Daoy (cell line): Measurements from ENCODE around the gene CRB1. TPM values are rescaled to one million over a fixed set of nuclear protein-coding genes. Genes with fewer than 3 reads are reported as not detected.
A peak's percentile ranks its signal among the peaks of the same experiment; 100 is the strongest.

ENCODE experiments used
- DNase-seq: peaks from one replicate; pipeline ENCODE4 v3.0.0-alpha.2; 2015; ENCODE audit warnings: low read depth
- total RNA-seq: library from RNA; depleted of rRNA; stranded (reverse); fragments of >200 nt; shearing (Covaris generic); gene quantifications from 2 replicates; pipeline ENCODE4 v1.2.3, GENCODE V29; 2014

Gene CRB1
- total RNA-seq, 1 experiment from 2014 or later, result not detected

- DNase-seq, result no peak
Observed at GRCh38 chr1:197343663-197344273, 75.7 kb downstream of the CRB1 start.

- DNase-seq, result no peak
Observed at GRCh38 chr1:197351821-197352440, 83.9 kb downstream of the CRB1 start.

DNA sequence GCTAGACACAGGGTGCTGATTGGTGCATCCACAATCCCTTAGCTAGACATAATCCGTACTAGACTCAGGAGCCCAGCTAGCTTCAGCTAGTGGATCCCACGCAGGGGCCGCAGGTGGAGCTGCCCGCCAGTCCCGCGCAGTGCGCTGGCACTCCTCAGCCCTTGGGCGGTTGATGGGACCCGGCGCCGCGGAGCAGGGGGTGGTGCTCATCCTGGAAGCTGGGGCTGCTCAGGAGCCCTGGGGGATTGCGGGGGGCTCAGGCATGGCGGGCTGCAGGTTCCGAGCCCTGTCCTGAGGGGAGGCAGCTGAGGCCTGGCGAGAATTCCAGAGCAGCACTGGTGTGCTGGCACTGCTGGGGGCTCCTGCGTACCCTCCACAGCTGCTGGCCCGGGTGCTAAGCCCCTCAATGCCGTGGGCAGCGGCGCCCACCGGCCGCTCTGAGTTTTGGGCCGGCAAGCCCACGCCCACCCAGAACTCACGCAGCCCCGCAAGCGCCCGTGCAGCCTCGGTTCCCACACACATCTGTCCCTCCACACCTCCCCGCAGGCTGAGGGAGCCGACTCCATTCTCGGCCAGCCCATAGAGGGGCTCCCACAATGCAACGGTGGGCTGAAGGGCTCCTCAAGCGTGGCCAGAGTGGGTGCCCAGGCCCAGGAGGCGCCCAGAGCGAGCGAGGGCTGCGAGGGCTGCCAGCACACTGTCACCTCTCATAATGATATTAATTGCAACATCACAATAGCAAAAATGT is 87.4 kb downstream of the CRB1 start:
- DNase-seq, result no peak

DNA sequence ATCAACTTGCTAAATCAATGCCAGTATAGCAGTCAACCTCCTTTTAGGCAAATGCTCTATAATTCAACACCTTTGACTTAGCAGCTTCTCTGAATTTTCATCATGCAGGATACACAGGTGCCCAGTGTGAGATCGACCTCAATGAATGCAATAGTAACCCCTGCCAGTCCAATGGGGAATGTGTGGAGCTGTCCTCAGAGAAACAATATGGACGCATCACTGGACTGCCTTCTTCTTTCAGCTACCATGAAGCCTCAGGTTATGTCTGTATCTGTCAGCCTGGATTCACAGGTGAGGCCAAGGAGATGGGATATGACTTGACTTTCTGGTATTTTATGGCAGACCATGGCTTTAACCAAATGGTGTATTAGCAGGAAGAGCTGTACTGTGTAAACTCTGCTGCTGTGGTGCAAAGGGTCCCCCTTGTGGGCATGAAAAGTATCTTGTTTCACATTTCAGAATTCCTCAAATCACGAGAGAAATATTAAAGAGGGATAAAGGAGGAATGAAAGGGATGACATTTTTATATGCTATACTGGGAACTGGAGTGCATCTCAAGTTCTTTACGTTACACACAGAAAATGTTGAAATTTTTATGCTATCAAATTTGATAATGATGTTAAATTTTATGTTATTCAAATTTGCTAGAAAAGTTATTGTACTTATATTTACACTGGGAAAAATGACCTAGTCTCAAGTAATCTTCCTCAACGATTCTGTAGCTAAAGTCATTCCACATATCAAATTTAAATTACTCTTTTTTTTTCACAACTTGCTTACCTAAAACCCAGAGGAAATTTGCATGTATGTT is 88.9 kb downstream of the CRB1 start:
- DNase-seq, result peak; percentile 50

DNA sequence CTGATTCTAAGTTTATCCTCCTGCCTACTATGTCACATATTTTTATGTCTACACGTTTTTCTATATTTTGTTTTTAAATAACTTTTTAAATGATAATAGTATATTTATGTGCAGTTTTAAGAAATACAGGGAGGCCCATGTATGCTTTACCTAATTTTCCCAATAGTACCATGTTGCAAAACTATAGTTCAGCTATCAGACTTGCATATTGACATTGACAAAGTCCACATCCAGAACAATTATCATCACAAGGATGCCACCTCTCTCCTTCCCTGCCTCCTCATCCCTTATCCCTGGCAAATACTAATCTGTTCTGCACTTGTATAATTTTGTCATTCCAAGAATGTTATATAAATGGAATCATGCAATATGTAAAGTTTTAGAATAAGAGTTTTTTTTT is 90.9 kb downstream of the CRB1 start:
- DNase-seq, result no peak

GRCh38 chr1:197360068-197360467 is 92.0 kb downstream of the CRB1 start:
- no peak for DNase-seq

DNA sequence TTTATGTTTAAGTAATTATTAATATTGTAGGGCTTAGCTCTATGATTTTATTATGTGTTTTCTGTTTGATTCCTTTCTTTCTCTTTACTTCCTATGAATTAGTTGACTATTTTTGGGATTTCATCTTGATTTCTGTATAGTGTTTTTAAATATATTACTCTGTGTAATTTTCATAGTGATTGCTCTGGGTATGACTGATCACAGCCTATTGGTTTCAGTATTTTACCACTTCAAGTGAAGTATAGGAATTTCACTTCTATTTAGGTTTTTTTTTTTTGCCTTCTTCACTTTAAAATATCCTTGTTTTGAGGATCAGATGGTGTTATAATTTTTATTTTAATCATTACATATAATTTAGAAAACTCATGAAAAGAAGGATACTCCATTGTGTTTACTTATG is 94.8 kb downstream of the CRB1 start:
- no peak for DNase-seq

DNA sequence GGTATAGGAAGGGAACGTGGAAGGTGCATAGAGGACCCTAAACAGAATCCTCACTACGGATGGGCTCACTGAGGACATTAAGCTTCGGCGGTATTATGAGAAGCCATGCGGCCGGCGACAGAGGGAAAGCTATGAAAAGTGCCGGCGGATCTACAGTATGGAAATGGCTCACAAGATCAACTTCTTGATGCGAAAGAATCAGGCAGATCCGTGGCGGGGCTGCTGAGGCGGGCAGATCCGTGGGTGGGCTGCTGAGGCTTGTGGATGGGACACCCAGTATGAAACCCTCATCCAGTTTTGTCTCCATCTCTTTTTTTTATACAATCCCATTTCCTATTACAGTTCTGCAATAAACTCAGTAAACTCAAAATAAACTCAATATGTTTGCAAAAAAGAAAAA is 95.8 kb downstream of the CRB1 start:
- no peak for DNase-seq

DNA sequence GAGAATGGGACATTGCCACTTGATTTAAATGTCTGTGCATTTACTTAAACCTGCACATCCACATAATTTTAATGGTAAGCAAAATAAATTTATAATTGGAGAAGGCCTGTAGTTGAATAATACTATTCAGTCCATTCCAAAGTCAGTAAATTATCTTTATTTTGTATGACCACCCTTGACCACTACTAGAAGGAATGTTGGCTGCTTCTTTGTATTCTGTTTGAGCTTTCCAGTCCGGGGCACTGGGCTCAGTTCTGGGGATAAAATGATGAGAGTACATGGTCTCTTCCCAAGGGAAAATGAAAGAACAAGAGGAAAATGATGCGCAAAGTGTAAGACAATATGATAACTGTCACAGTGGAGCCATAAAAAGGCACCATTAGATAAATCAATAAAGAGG is 98.9 kb downstream of the CRB1 start:
- no peak for DNase-seq

DNA sequence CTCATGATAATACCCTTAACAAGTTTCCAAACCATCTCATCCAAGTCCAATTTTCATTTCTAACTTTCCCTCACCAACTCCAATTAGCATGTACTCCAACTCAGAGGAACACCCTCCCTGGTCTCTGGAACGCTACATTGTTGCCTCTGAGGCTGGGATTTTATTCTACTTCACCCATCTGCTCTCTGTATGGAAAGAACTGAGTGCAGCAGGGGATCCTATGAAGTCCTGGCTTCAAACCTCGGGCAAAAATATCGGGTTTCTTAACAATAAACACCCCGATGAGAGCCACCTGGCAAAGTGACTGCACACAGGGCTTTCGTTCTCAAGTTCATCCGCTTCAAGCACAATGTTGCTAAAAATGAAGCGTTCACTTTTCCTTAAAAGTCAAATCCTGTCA is 99.6 kb downstream of the CRB1 start:
- no peak for DNase-seq

- no peak for DNase-seq
Observed at GRCh38 chr1:197374428-197374827, 106.4 kb downstream of the CRB1 start.

- no peak for DNase-seq
Observed at GRCh38 chr1:197384471-197384870, 116.4 kb downstream of the CRB1 start.

DNA sequence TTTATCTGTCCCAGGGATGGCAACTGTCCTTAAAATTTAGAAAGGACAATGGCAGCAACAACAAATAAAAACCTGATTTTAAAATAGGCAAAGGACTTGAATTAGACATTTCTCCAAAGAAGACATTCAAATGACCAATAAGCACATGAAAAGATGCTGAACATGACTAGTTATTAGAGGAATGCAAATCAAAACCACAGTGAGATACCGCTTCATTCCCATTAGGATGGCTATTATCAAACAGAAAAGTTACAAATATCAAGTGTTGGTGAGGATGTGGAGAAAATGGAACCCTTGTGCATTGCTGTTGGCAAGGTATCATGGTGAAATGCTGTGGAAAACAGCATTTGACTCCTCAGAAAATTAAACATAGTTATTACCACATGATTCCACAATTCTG is 120.7 kb downstream of the CRB1 start:
- DNase-seq, result no peak

- no peak for DNase-seq
Observed at GRCh38 chr1:197390856-197391255, 122.8 kb downstream of the CRB1 start.

DNA sequence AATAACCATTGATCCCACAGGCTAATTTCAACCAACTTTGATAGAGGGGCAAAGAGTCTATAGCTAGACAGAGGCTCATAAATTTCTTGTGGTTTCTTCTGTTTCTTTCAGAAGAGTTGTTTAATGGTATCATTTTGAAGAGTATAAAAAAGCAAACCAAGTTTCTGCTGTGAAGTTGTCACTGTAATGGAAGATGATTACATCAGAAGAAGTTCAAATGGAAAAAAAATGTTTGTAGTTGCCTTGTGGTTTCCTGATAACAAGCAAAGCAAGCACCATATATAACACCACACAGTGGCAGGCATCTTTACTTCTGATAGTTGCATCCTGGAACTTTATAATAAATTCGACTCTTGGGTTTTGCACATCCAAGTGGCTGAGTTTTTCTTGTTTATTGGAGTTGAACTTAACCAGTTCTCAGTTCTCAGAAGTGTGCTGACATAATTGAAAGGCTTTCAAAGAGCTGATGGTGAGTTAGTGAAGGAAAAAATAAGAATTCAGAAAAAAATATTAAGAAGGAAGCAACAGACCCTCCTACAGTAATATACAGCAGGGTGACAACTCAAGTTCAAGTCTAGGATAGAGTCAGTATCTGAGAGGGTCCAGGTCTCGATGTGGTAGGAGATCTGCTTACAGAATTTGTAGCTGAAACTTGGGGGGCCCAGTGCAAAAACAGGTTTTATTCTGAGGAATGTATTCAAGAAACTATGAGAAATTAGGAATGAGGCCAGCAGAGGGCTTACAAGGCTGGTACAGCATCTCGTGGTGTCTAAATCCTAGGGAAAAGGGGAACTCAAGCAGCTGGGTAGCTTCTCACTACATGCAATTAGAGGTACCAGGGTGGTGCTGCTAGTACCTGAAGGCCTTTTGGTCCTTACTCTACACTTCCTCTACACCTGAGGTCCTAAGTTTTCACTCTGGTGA is 123.5 kb downstream of the CRB1 start:
- no peak for DNase-seq

DNA sequence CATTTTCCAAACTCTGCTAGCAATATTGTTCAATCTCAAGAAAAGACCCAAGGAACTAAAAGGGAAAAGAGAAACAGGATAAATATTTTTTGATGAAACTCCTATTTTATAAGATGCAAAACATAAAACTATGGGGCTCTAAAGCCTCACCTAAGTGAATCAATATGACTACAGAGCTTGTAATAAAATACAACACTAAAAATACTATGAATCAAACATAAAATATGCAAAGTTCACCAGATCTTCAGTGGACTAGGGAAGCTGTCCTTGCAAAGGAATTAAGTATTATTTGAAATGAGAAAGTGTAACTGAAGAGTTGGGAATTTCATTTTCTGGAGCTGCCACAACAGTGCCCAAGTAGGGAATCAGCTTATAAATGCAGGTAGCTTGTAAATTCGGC is 124.5 kb downstream of the CRB1 start:
- no peak for DNase-seq

- no peak for DNase-seq
Observed at GRCh38 chr1:197393105-197393504, 125.1 kb downstream of the CRB1 start.

GRCh38 chr1:197393772-197394171 is 125.7 kb downstream of the CRB1 start:
- no peak for DNase-seq

- DNase-seq, result no peak
Observed at GRCh38 chr1:197394831-197395608, 127.0 kb downstream of the CRB1 start.

DNA sequence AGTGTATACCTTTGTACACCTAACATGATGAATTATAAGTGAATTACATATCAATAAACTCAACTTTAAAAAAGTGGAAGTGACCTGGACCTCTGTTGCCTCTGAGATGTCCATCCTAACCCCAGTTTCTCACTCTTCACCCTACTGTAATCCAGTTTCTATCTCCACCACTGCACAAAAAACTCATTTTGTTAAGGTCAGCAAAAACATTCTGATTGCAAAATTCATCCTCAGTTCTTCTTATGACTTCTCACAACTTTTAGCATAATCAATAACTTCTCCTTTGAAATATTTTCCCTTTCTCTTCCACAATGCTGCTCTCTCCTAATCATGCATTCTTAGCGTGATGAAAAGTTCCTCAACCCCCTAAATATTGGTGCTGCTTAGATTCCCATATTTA is 129.8 kb downstream of the CRB1 start:
- DNase-seq, result no peak
